NCI-H510A (cell line): ENCODE measurements around the gene NKAIN2.

Experiments used
- DNase-seq: peaks from one replicate; lab custom pipeline; 2025; lab: John Stamatoyannopoulos, UW

The NKAIN2 gene

DNA sequence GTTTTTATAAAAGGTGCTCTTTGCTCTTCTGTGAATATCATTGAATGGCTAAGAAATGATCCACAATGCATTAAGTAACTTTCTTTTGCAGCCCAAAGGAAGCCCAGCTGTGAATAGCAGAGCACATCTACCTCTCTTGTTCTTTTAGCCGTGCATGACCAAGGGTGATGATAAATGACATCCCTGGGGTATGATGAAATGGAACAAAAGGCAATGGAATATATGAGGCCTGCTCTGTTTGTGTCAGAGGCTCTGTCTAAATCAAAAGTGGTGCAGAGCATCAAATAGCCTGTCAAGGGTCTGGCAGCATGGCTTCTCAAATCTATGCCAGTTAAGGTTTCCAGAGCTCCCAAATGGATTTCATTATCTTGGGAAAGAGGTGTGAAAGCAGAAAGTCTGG is 796.0 kb downstream of the NKAIN2 start:
- DNase-seq, result no peak

DNA sequence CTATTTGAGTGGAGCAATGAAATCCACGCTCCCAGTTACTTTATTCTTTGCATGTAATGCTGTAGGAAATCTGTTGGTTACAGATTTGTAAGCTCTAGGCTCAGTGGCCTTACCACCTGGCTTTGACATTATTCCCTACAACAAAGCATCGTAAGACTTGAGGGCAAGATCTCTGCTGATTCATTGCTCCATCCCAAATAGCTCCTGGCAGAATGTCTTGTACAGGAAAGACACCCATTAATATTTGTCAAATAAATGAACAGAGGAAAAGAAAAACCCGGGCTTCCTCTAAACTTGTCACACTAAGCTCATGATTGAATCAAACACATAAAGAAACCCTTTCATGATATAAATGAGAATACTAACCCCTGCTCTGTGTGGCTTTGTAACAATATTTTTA is 801.1 kb downstream of the NKAIN2 start:
- no peak for DNase-seq

- DNase-seq, result no peak
Observed at GRCh38 chr6:124607119-124607627, 803.5 kb downstream of the NKAIN2 start.

DNA sequence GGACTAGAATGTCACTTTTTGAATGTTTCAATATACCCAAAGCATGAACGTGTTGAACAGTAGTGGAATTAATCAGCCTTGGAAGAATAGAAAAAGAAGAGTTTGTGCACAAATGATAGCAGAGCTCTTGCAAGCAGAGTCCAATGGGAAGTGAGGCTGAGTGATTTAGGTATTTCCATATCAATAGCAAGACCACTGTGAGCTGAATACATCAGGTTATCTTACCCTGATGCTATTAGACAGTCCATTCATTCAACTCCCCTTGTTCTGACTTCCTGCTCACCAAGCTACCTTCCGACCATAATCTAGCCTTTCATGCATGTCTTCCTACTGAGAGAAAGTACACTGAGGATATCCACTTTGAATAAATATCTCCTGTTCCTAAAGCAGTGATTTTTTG is 809.4 kb downstream of the NKAIN2 start:
- no peak for DNase-seq

DNA sequence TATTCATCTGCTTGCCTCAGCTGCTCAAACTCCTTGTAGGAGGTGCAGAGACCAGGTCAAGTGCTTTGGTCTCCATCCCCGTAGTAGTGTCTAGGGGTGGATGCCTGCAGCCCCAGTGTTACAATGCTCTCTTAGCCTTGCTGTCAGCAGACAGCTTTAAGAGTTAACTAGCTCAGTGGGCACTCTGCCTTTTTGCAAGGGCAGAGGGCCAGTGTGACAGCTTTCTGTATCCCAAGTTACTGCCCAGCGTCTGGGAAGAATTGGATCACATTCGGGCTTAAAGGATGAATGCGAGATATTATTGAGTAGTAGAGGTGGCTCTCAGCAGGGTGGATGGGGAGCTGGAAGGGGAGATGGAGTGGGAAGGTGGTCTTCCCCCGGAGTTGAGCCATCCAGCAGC is 818.7 kb downstream of the NKAIN2 start:
- DNase-seq, result no peak

DNA sequence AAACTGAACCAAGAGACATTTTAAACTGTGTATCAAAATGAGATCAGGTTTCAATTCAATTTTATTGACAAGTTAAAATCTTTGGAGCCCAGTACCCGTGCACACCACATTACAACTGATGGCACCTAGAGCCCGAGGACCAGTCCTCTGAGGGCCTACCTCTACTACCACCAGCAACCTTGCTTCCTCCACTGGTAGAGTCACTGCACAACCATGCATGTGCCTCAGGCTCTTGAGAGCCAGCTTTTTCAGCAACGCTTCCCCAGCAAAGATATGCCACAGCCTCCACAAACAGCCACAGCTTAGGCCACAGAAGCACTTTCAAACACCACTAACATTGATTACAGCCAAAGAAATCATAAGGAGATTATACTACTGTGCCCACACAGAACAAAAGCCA is 830.0 kb downstream of the NKAIN2 start:
- DNase-seq, result no peak

GRCh38 chr6:124640432-124640831 is 836.8 kb downstream of the NKAIN2 start:
- no peak for DNase-seq

DNA sequence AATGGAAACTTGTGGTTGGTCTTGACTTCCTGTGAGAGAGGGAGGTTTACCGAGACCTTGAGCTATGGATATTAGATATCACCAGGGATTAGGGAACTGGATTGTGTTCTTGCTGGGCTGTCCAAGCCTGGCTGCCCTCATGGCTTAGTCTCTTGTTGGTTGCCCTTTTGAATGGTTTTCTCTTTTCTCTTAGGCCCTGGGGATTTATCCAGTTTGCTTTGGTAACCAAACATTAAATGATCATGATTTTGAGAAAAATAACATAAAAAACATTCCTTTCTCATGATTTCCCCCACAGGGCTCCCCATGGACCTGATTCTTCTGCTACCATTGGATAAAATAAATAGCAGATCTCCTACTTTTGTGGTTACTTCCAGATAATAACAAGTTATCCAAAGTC is 852.2 kb downstream of the NKAIN2 start:
- DNase-seq, result no peak

DNA sequence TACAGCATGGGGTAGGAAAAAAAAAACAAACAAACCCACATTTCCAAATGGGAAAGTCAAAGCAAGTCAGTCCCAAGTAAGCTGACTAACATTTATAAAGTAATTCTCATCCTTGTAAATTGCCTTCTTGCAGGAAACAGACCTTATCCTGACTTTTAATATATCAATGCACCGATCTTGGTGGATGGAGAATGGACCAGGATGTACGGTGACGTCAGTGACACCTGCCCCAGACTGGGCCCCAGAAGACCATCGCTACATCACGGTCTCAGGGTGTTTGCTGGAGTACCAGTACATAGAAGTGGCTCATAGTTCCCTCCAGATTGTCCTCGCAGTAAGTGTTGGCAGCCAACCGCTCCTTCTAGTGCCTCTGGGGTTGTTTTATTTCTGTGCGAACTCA is 854.4 kb downstream of the NKAIN2 start:
- no peak for DNase-seq

DNA sequence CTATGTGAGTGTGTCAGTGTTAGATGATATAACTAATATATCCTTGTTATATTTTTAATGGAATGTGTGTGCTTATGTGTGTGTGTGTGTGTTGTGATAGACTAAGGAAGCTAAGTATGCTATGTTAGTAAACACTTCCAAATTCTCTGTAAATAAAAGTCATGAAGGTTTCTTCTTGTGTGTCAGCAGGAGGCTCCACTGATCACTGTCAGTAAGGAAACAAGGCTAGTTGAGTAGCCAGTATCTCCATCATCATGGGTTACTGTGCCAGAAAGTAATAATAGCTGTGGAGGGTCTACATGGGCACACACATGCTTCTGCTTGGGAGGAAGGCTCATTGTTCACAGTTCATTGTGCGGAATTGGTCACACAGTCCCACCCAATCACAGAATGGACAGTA is 855.8 kb downstream of the NKAIN2 start:
- DNase-seq, result no peak

DNA sequence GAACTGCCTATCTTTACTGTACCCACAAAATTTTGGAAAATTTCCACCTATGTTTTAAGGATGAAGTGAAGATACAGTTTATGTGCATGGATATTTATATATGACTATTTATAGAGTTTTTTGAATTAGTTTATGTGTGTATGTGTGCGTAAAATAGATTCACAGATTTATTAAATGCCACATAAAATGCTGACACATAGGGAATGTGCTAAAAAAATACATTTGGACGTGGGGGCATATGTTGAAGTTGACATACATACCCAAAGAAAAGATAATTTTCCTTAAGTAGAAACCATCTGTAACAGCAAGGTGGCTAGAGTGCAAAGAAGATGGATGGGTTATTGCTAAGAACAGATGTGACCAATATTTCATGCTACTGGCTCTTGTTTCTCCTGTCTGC is 856.5 kb downstream of the NKAIN2 start:
- DNase-seq, result no peak

DNA sequence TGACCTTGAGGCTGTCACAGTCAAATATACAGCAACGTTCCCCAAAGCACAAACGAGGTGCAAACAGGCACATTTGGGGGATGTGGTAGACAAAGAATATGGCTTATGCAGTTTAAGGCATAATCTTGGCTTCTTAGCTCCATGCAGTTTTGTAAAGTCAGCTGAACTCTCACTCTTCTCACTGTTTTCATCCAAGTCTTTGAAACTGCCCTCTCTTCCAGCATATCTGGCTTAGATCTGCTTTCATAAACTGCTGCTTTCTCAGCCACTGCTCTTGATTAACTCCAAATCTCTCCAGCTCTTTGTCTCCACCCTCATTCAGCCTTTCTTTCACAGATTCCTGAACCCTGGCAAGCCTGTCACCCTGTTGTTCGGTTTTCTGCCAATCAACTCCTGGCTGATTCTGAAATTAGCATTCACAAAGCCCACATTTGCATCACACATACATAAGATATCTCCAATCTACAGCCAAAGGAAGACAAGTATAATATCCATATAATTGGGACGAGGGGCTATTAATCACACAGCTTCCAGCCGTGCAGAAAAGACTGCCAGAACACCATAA is 857.5 kb downstream of the NKAIN2 start:
- no peak for DNase-seq

- no peak for DNase-seq
Observed at GRCh38 chr6:124668028-124668427, 864.4 kb downstream of the NKAIN2 start.

DNA sequence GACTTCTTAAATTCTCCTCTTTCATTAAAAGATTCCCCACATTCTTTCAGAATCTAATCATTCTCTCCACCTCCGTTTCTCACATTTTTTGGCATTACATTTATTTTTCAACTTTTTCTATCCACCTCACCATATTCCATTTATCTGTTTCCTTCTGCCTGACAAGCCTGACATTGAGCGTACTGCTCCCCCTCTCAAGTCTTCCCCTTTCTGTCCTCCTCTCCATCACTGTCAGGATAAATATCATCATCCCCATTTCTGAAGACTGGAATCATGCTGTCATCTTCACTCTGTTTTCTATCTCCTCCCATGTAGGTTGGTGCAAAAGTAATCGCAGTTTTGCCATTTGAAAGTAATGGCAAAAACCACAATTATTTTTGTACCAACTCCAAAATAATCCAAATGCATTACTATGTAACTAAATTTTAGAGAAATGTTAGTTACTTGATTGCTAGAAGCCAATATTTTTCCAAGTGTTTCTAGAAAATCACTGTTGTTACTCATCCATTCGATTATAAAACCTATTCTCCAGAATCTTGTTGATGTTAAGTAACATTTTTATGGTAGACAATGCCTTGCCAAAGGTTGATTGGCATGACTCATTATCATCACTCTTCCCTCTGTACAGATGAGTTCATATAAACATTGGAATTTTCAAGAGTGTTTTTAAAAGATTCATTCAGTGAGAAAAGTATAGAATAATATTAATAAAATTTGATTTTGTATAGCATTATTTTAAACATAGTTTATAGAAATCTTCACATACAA is 866.2 kb downstream of the NKAIN2 start:
- DNase-seq, result no peak

DNA sequence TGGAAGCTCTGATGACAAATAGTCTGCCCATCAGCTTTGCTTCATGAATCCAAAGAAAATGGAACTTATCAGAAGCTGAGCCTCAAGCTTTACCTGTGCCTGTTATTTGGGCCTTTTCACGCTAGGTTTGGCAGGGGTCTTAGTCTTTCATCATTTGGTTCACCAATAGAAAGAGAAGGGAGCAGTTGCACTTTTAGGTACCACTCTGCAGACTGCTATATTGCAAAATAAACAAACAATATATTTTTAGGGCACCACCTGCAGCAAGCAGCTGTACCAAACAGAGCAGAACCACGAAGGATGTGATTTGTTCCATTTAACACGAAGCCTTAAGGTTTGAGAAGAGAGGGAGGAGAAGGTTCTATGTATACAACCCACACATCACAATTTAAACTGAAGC is 867.1 kb downstream of the NKAIN2 start:
- no peak for DNase-seq

GRCh38 chr6:124671324-124671723 is 867.7 kb downstream of the NKAIN2 start:
- no peak for DNase-seq

DNA sequence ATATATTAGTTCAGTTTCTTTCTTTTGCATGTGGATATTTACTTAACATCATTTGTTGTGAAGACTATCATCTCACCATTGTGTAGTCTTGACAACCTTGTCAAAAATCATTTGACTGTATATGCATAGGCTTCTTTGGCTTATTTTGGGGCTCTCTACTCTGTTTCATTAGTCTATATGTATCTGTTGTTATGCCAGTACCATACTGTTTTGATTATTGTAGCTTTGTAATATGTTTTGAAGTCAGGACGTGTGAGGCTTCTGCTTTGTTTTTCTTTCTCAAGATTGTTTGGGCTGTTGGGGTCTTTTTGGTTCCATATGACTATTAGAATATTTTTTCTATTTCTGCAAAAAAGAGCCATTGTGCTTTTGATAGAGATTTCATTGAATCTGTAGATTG is 870.4 kb downstream of the NKAIN2 start:
- DNase-seq, result no peak

DNA sequence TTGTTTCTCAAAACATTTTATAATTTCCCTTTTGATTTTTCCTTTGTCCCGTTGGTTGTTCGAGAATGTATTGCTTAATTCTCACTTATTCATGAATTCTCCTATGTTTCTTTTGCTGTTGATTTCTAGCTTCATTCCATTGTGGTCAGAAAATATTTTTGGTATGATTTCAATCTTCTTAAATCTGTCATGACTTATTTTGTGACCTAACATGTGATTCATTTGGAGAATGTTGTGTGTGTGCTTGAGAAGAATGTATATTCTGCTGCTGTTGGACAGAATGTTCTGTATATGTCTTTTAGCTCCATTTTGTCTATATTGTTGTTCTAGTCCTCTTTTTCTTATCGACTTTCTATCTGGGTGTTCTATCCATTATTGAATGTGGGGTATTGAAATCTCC is 872.4 kb downstream of the NKAIN2 start:
- DNase-seq, result no peak

DNA sequence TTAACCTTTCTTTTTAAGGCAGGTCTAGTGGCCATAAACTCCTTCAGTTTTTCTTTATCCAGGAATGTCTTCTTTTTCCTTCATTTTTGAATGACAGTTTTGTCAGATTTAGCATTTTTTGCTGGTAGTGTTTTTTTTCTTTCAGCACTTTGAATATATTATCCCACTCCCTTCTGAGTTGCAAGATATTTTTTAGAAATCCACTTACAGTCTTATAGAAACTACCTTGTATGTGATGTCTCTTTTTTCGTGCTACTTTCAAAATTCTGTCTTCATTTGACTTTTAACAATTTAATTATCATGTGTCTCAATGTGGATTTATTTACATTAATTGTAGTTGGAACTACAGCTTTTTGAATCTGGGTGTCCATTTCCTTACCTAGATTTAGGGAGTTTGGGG is 874.2 kb downstream of the NKAIN2 start:
- no peak for DNase-seq

GRCh38 chr6:124679387-124679786 is 875.7 kb downstream of the NKAIN2 start:
- no peak for DNase-seq

DNA sequence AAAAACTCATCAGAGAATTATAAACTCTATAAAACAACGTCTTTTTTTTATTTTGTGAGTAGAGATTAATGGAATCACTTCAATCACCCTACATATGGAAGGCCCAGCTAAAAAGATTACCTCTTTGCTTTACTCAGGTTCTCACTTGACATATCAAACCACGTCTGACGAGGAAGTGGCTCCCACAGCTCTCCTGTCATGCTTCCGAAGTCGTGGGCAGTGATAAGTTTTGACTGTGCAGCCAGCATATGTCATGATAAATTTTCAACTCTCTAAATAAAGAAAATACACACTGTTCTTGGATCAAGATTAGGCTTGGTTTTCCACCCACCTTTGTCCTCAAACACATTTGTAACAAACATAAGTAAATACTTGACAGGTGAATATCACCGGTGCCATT is 879.1 kb downstream of the NKAIN2 start:
- DNase-seq, result no peak

- no peak for DNase-seq
Observed at GRCh38 chr6:124683507-124683906, 879.8 kb downstream of the NKAIN2 start.

DNA sequence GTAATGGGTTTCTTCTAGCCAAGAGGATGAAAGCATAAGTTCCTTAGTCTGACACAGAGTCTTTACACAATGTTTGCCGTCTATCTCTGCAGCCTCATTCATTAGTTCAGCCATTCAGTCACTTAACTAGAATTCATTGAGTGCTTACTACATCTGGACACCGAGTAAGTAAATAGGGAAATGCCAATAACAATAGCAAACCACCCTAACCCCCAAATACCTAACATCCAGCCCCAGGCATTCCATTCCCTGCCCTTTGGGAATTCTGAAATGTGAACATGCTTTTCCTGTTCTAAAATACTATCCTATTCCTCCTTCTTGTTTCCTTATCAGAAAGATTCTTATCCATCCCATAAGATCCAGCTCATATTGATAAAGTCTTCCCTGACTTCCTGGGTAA is 881.0 kb downstream of the NKAIN2 start:
- no peak for DNase-seq

DNA sequence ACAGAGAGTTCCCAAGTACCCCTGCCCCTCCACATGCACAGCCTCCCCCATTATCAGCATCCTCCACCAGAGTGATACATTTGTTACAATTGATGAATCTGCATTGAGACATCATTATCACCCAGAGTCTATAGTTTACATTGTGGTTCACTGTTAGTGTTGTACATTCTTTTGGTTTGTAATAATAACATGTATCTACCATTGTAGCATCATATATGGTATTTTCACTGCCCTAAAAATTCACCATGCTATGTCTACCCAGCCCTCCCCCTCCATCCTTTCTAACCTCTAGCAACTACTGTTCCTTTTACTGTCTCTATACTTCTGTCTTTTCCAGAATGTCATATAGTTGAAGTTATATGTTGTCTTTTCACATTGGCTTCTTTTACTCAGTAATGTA is 884.7 kb downstream of the NKAIN2 start:
- no peak for DNase-seq
